ENCODE results near the gene TSPAN33.

DNA sequence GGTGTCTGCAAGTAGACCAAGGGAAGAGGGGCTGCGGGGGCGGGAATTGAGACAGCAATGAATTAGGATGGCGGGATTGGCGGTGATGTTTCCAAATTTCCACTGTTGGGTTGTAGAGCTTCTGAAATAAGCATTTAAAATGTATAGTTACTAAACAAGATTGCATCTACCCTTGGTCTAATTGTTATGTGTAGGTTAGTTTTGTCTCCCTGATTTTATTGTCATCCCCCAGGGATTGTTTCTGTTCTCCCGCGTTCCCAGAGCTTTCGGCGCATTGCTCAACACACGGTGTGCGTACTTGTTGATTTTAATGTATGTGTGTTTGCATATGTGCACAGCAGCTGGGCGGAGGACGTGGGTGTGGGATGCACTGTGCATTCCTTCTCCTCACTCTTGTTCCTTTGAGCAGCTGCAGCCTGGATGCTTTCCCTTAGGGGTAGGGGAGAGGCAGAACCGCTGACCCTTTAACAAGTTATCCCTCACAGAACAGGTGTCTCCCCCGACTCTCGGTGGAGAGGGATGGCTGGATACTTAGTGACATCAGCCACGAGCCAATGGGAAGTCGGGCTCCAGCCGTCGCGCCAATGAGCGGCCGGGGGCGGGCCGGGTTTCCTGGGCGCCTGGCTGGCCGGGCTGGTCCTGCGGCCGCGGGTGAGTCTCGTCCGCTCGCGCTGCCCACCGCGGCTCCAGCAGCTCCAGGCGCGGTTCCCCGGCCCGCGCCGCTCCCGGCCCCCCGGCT lies at the start of gene TSPAN33:
- no peak for TF ChIP-seq CTCF (IDR thresholded peaks at IDR 0.05)
- TF ChIP-seq POLR2A (IDR thresholded peaks at IDR 0.05) = no peak
- no peak for TF ChIP-seq EP300 (IDR thresholded peaks at IDR 0.05)
